HG03469 (cell line): Measurements from ENCODE around the gene ZNF579.

ENCODE experiments used
- ATAC-seq: cut with Tn5 transposase; IDR thresholded peaks from one replicate; pipeline ENCODE4 v1.9.1; 2021; ENCODE audit warnings: mild to moderate bottlenecking, moderate library complexity, moderate number of reproducible peaks; ENCODE audit not compliant: unreplicated experiment

Gene ZNF579

GRCh38 chr19:55613396-55613795 lies 32.7 kb upstream of the ZNF579 start:
- no peak for ATAC-seq

GRCh38 chr19:55611983-55612645 lies 31.5 kb upstream of the ZNF579 start:
- no peak for ATAC-seq

- no peak for ATAC-seq
These were observed 30.8 kb upstream of the ZNF579 start for GRCh38 chr19:55611300-55611982.

- ATAC-seq = no peak
These were observed 28.7 kb upstream of the ZNF579 start for GRCh38 chr19:55609326-55609725.

GRCh38 chr19:55606817-55607216 lies 26.2 kb upstream of the ZNF579 start:
- no peak for ATAC-seq

- ATAC-seq = no peak
These were observed 25.8 kb upstream of the ZNF579 start for GRCh38 chr19:55606471-55606787.

- peak; percentile 6 for ATAC-seq
These were observed 25.2 kb upstream of the ZNF579 start, which contains the start of gene ZNF865 for GRCh38 chr19:55605637-55606470. Gene ZNF865 (plus strand): TSS chr19:55605647. CDS start chr19:55613619, 7,972 bp downstream.

- peak; percentile 41 for ATAC-seq
These were observed 24.6 kb upstream of the ZNF579 start for GRCh38 chr19:55605207-55605636.

GRCh38 chr19:55603581-55604292 lies 23.1 kb upstream of the ZNF579 start:
- ATAC-seq = no peak

- no peak for ATAC-seq
These were observed 22.5 kb upstream of the ZNF579 start for GRCh38 chr19:55603115-55603514.

GRCh38 chr19:55602104-55603001 lies 21.7 kb upstream of the ZNF579 start:
- no peak for ATAC-seq

- no peak for ATAC-seq
These were observed 20.4 kb upstream of the ZNF579 start for GRCh38 chr19:55601084-55601483.

GRCh38 chr19:55600662-55601028 lies 20.0 kb upstream of the ZNF579 start:
- ATAC-seq = no peak

GRCh38 chr19:55599842-55600661 lies 19.4 kb upstream of the ZNF579 start, which contains the start of gene ZNF524:
Gene ZNF524 (plus strand): TSS chr19:55600288. CDS start chr19:55602113, 1,825 bp downstream.
- ATAC-seq = no peak

GRCh38 chr19:55599468-55599841 lies 18.8 kb upstream of the ZNF579 start, which contains the start of gene FIZ1:
Gene FIZ1 (minus strand): TSS chr19:55599517. CDS start chr19:55597865, 1,652 bp downstream.
- ATAC-seq = no peak

- ATAC-seq = no peak
These were observed 18.2 kb upstream of the ZNF579 start for GRCh38 chr19:55598719-55599467.

GRCh38 chr19:55598034-55598433 lies 17.4 kb upstream of the ZNF579 start:
- ATAC-seq = no peak

- ATAC-seq = no peak
These were observed 16.9 kb upstream of the ZNF579 start for GRCh38 chr19:55597501-55597921.
